B cell (primary cell): ENCODE measurements around the gene ZSWIM6. TPM values are rescaled to one million over a fixed set of nuclear protein-coding genes. Genes with fewer than 3 reads are reported as not detected.

ENCODE experiments used
- ATAC-seq: fragments of 200-7000 bp; cut with Tn5 transposase; one replicate; pipeline ENCODE4 v1.10.0; 2021; ENCODE audit warnings: low read depth, mild to moderate bottlenecking, moderate number of reproducible peaks, moderate library complexity
- CTCF ChIA-PET: fragments of 350-600 bp; sonication (Branson Sonifier 250); formaldehyde crosslinking; loops from one replicate; lab custom pipeline; 2021; ENCODE audit warnings: antibody characterized with exemption, inconsistent platforms; lab: Charles Lee
- POLR2A ChIA-PET: fragments of 350-600 bp; sonication (Branson Sonifier 250); formaldehyde crosslinking; loops from one replicate; lab custom pipeline; 2021; ENCODE audit warnings: antibody characterized with exemption; lab: Charles Lee
- DNase-seq: peaks from one replicate; pipeline ENCODE4 v3.0.0; 2013
- H2AFZ ChIP-seq: 2 replicates; pipeline ENCODE4 v1.6.1; 2012; ENCODE audit warnings: mild to moderate bottlenecking, low read depth, low read length; ENCODE audit not compliant: insufficient read depth, poor library complexity, severe bottlenecking
- H3K27ac ChIP-seq, 2 donors: 1 replicate in 1 of 2; 2 replicates in 1 of 2; pipeline ENCODE4 v1.5.1; 2012 to 2013; ENCODE audit warnings: low read length in 2 of 2, mild to moderate bottlenecking in 2 of 2, moderate library complexity in 1 of 2
- H3K27me3 ChIP-seq, 4 experiments: fragments of 200-600 bp in 1 of 4; sonication (generic) in 1 of 4; replicated peaks in 1 of 4; 1 replicate in 2 of 4; 2 replicates in 2 of 4; pipeline versions ENCODE4 v1.6.1 to v1.7.0; 2013 to 2016; ENCODE audit warnings: low read length in 3 of 4, mild to moderate bottlenecking in 2 of 4, mixed read lengths in 1 of 4, moderate library complexity in 1 of 4; ENCODE audit not compliant: insufficient read depth in 4 of 4, control insufficient read depth in 3 of 4; ENCODE audit errors: control extremely low read depth in 1 of 4
- H3K36me3 ChIP-seq, 2 experiments: replicated peaks in 1 of 2; 1 replicate in 1 of 2; 2 replicates in 1 of 2; pipeline versions ENCODE4 v1.6.1 to v1.7.1; 2013; ENCODE audit warnings: low read length in 1 of 2; ENCODE audit not compliant: insufficient read depth in 2 of 2, control insufficient read depth in 1 of 2; ENCODE audit errors: control extremely low read depth in 1 of 2, extremely low read depth in 1 of 2
- H3K4me1 ChIP-seq, 2 donors: fragments of 200-600 bp in 1 of 2; sonication (generic) in 1 of 2; 1 replicate in 1 of 2; 2 replicates in 1 of 2; pipeline versions ENCODE4 v1.5.1 to v1.6.1; 2013 to 2017; ENCODE audit warnings: low read length in 2 of 2; ENCODE audit not compliant: control insufficient read depth in 2 of 2, insufficient read depth in 2 of 2
- H3K4me2 ChIP-seq: replicated peaks from 2 replicates; pipeline ENCODE3; 2012; ENCODE audit warnings: mild to moderate bottlenecking, low read depth, low read length; ENCODE audit not compliant: poor library complexity, severe bottlenecking
- H3K4me3 ChIP-seq, 5 experiments: fragments of 200-600 bp in 1 of 5; sonication (generic) in 1 of 5; 1 replicate in 3 of 5; 2 replicates in 2 of 5; pipeline versions ENCODE4 v1.5.1 to v1.7.0; 2011 to 2016; ENCODE audit warnings: low read length in 4 of 5, mild to moderate bottlenecking in 4 of 5, low read depth in 2 of 5, control low read depth in 1 of 5, moderate library complexity in 1 of 5; ENCODE audit not compliant: insufficient read depth in 1 of 5; ENCODE audit errors: control extremely low read depth in 1 of 5, extremely low read depth in 1 of 5
- H3K79me2 ChIP-seq: fragments of 200-600 bp; sonication (generic); one replicate; pipeline ENCODE4 v1.6.0; 2016; ENCODE audit warnings: low read length; ENCODE audit not compliant: control insufficient read depth, insufficient read depth
- H3K9ac ChIP-seq: fragments of 200-600 bp; sonication (generic); 2 replicates; pipeline ENCODE4 v1.6.1; 2017; ENCODE audit warnings: mild to moderate bottlenecking, low read length, moderate library complexity
- H3K9me3 ChIP-seq, 3 donors: one replicate each; pipeline versions ENCODE4 v1.6.1 to v1.7.1; 2013; ENCODE audit warnings: low read length in 2 of 3; ENCODE audit not compliant: control insufficient read depth in 2 of 3, insufficient read depth in 1 of 3; ENCODE audit errors: control extremely low read depth in 1 of 3
- H4K20me1 ChIP-seq: 2 replicates; pipeline ENCODE4 v1.6.0; 2012; ENCODE audit warnings: mild to moderate bottlenecking, low read length; ENCODE audit not compliant: insufficient read depth, control insufficient read depth, poor library complexity, severe bottlenecking
- H3K27ac Mint-ChIP-seq: one replicate; pipeline ENCODE4 v1.8.0; 2021; ENCODE audit warnings: mixed read lengths
- H3K27me3 Mint-ChIP-seq: one replicate; pipeline ENCODE4 v1.8.0; 2021; ENCODE audit warnings: mixed read lengths
- H3K4me1 Mint-ChIP-seq: one replicate; pipeline ENCODE4 v1.8.0; 2021; ENCODE audit warnings: mixed read lengths
- H3K4me3 Mint-ChIP-seq: one replicate; pipeline ENCODE4 v1.8.0; 2021; ENCODE audit warnings: mixed read lengths
- H3K9me3 Mint-ChIP-seq: one replicate; pipeline ENCODE4 v1.8.0; 2022; ENCODE audit warnings: mixed read lengths; ENCODE audit not compliant: insufficient read depth
- CTCF ChIP-seq: fragments of 200-600 bp; IDR thresholded peaks from one replicate; pipeline ENCODE4 v1.8.0; 2022; ENCODE audit warnings: antibody characterized with exemption, mild to moderate bottlenecking
- EZH2 ChIP-seq: IDR thresholded peaks from 2 replicates; pipeline ENCODE4 v1.6.1; 2012; ENCODE audit warnings: borderline replicate concordance, low read depth, mild to moderate bottlenecking, moderate library complexity, low read length; ENCODE audit not compliant: insufficient read depth, poor library complexity, severe bottlenecking
- WGBS: methylation state at CpG from one replicate; pipeline ENCODE4 v1.1.5; 2013; ENCODE audit warnings: missing lambda C conversion rate; ENCODE audit not compliant: insufficient coverage; 5-methylcytosine and 5-hydroxymethylcytosine counted together
- intact Hi-C: fragments of 100-400 bp; cut with micrococcal nuclease; formaldehyde crosslinking; loops from one replicate; pipeline ENCODE4 v1.10.0; 2022
- polyA plus RNA-seq: library from polyadenylated mRNA; depleted of rRNA; stranded (reverse); fragments of >200 nt; gene quantifications from 2 replicates; pipeline ENCODE4 v1.2.3, GENCODE V29; 2012
- total RNA-seq, 2 donors: library from RNA; stranded (reverse); fragments of 120-200 nt in 1 of 2; gene quantifications; 1 replicate in 1 of 2; 2 replicates in 1 of 2; pipeline versions ENCODE4 v1.2.3 to v1.2.4, GENCODE V29; 2013 to 2022

Gene ZSWIM6
- total and polyA plus RNA-seq, 2 donors (not counting 1 experiment from before 2014, with no cell fraction given): 7.9 to 16.4 TPM

- POLR2A ChIA-PET: no interaction called here
- peaks cover 8% of the 10 kb centered on the region for H3K4me1 Mint-ChIP-seq
Observed at GRCh38 chr5:61289241-61289640, 42.8 kb upstream of the ZSWIM6 start.

More at GRCh38 chr5:61289241-61289640, 42.8 kb upstream of the ZSWIM6 start:
- H3K4me2 ChIP-seq: no peak overlapping the region
- H3K4me3 ChIP-seq: no peak overlapping the region
- intact Hi-C loops: no loop called here
- no peaks in the 10 kb centered on the region for H3K9me3 ChIP-seq
- H2AFZ ChIP-seq: no peak overlapping the region
- TF ChIP-seq EZH2 (no peak), CTCF (no peak)
- H3K36me3 ChIP-seq: no peaks in the 10 kb centered on the region
- H3K27me3 ChIP-seq: no peaks in the 10 kb centered on the region
- peaks cover 0 to 6% of the 10 kb centered on the region in 2 donors for H3K4me1 ChIP-seq
- WGBS: 83% methylated on average over 1 of the region's 2 CpGs
- Mint-ChIP-seq H3K27me3 (peaks cover 9% of the 10 kb centered on the region), H3K27ac (no peak overlapping the region), H3K9me3 (no peaks in the 10 kb centered on the region), H3K4me3 (no peak overlapping the region)
- H4K20me1 ChIP-seq: no peaks in the 10 kb centered on the region
- H3K9ac ChIP-seq: no peak overlapping the region
- no peak for ATAC-seq
- no peaks in the 10 kb centered on the region for H3K79me2 ChIP-seq
- no peak overlapping the region for H3K27ac ChIP-seq
- DNase-seq: no peak
- CTCF ChIA-PET: no interaction called here
